Brain microvascular endothelial cell (primary cell): ENCODE results near the gene SLITRK4.

Source experiments
- DNase-seq: peaks from one replicate; pipeline ENCODE4 v3.0.0-alpha.2; 2020
- H3K27ac ChIP-seq: fragments of 250-450 bp; sonication (Bioruptor Pico); 2 replicates; pipeline ENCODE4 v1.5.1; 2020; ENCODE audit warnings: mild to moderate bottlenecking, moderate library complexity
- H3K27me3 ChIP-seq: fragments of 250-450 bp; sonication (Bioruptor Pico); replicated peaks from 2 replicates; pipeline ENCODE4 v1.5.1; 2020; ENCODE audit warnings: mild to moderate bottlenecking
- H3K36me3 ChIP-seq: fragments of 250-450 bp; sonication (Bioruptor Pico); replicated peaks from 2 replicates; pipeline ENCODE4 v1.5.1; 2020; ENCODE audit warnings: mild to moderate bottlenecking
- H3K4me3 ChIP-seq: 2 replicates; pipeline ENCODE4 v1.5.1; 2011; ENCODE audit warnings: low read depth, mild to moderate bottlenecking, control low read depth, low read length, moderate library complexity
- CTCF ChIP-seq: IDR thresholded peaks from 2 replicates; pipeline ENCODE4 v1.5.1; 2011; ENCODE audit warnings: low read depth, mild to moderate bottlenecking, moderate library complexity, low read length, control low read depth, inconsistent platforms; ENCODE audit errors: missing control alignments
- in situ Hi-C: cut with HindIII; loops from 2 replicates; pipeline ENCODE4 v1.10.0; 2017; ENCODE audit warnings: low sequenced_read_pairs, low pct_ligation_motif_present

Gene SLITRK4

GRCh38 chrX:143633461-143634308 is 2.2 kb downstream of the SLITRK4 start:
- DNase-seq, result no peak
- H3K36me3 ChIP-seq, result no peaks in the 10 kb centered on the region
- TF ChIP-seq CTCF, result no peak
- no peaks in the 10 kb centered on the region for H3K27me3 ChIP-seq
- H3K4me3 ChIP-seq, result peak overlapping the region; percentile 22
- in situ Hi-C loops, result no loop called here
- no peak overlapping the region for H3K27ac ChIP-seq

DNA sequence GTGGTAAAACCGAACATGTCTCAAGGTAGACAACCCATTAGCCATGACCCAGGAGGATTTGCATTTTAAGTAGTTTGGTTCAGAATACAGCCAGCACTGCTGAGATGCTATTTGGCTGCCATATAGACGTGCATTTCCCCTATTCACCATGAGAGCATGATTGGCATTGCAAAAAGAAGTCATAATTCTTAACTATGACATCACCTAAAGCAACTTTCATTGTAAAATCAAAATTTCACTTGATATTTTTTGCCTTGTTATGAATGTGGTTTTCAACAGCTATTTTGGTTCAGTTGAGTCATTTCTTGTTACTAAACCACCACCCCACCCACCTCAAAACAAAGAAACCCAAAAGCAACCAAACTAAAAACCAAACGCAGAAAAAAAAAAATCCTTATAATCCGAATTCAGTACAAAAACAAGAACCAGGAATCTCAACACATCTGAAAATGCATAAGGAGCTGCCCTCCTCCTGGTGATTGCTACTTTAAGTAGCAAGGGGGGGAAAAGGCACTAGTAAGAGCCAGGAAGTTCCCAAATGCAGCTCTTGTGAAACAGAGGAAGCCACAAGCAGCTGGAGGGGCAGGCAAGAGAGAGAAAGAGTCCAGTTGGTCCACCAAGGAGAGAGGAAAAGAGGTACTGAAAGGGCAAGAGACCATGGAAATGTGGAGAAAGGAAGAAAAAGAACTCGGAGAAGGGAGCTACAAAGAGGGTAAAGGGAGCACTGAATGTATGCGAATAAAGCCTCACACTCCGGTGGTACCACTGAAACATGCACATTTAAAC is 3.1 kb downstream of the SLITRK4 start:
- Histone ChIP-seq H3K36me3 (no peaks in the 10 kb centered on the region), H3K4me3 (no peak overlapping the region), H3K27me3 (no peaks in the 10 kb centered on the region), H3K27ac (no peak overlapping the region)
- no peak for DNase-seq
- in situ Hi-C loops, result no loop called here
- no peak for TF ChIP-seq CTCF

- in situ Hi-C loops, result no loop called here
- H3K27me3 ChIP-seq, result no peaks in the 10 kb centered on the region
- no peak for DNase-seq
- H3K4me3 ChIP-seq, result no peak overlapping the region
- no peak for TF ChIP-seq CTCF
- H3K27ac ChIP-seq, result no peak overlapping the region
- no peaks in the 10 kb centered on the region for H3K36me3 ChIP-seq
Measured at GRCh38 chrX:143623657-143624056, 12.2 kb downstream of the SLITRK4 start.

DNA sequence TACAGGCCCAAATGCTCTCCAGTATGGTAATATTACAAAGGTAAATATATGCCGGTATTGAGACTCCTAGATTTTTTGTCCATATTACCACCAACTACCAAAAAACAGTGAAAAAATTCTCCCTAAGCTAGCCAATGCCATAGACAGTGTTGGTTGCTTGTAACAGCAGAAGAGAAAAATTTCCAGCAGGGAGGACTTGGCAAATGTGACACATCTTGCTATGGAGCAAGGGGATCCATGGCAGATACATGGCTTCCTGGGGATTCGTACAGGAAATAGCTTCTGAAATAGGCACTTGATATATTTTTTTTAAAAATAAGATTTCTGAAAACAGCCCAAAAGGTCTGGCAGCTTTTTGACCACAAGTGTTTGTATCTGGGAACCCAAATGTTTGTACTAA is 14.6 kb downstream of the SLITRK4 start:
- in situ Hi-C loops, result no loop called here
- H3K36me3 ChIP-seq, result no peaks in the 10 kb centered on the region
- no peaks in the 10 kb centered on the region for H3K27me3 ChIP-seq
- no peak for TF ChIP-seq CTCF
- H3K27ac ChIP-seq, result no peak overlapping the region
- no peak for DNase-seq
- no peak overlapping the region for H3K4me3 ChIP-seq

- in situ Hi-C loops, result no loop called here
- Histone ChIP-seq H3K27me3 (no peaks in the 10 kb centered on the region), H3K4me3 (no peak overlapping the region), H3K36me3 (no peaks in the 10 kb centered on the region), H3K27ac (no peak overlapping the region)
- no peak for TF ChIP-seq CTCF
- DNase-seq, result no peak
Measured at GRCh38 chrX:143615851-143616250, 20.1 kb downstream of the SLITRK4 start.
